Gastroesophageal sphincter (tissue), 3 donors: ENCODE data around the gene OCIAD2.

Experiments
- EP300 ChIP-seq: sonication (generic); formaldehyde crosslinking; IDR thresholded peaks from one replicate; pipeline ENCODE4 v1.6.1; 2017; ENCODE audit warnings: antibody characterized with exemption, mild to moderate bottlenecking
- TF ChIP-seq, protein P1 (sequence below), 4 experiments: fragments of 200-600 bp in 2 of 4; fragments of 450-650 bp in 2 of 4; sonication (generic) in 1 of 4; IDR thresholded peaks; one replicate each; pipeline ENCODE4 v1.5.1; 2017 to 2019; ENCODE audit warnings: antibody characterized with exemption in 4 of 4, mild to moderate bottlenecking in 2 of 4, moderate library complexity in 2 of 4

DNA sequence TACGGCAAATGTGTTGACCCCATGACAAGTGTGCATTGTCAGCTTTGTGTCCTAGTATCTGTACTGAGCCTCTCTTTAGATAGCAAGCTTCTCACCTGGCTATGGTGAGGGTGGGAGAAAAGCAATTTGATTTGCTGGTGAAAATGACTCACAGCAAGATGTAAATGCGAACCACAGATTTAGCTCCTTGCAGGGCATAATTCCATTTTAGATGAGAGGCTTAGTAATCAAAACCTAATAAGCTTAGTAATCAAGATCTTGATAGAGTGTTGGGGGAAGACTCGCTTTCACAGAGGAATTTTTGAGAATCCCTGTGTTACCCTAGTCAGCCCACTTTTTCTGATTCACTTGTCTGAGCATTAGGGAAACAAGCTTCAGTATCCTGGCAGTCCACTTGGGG, 7.7 kb upstream of the OCIAD2 start:
- TF ChIP-seq, protein P1, sequence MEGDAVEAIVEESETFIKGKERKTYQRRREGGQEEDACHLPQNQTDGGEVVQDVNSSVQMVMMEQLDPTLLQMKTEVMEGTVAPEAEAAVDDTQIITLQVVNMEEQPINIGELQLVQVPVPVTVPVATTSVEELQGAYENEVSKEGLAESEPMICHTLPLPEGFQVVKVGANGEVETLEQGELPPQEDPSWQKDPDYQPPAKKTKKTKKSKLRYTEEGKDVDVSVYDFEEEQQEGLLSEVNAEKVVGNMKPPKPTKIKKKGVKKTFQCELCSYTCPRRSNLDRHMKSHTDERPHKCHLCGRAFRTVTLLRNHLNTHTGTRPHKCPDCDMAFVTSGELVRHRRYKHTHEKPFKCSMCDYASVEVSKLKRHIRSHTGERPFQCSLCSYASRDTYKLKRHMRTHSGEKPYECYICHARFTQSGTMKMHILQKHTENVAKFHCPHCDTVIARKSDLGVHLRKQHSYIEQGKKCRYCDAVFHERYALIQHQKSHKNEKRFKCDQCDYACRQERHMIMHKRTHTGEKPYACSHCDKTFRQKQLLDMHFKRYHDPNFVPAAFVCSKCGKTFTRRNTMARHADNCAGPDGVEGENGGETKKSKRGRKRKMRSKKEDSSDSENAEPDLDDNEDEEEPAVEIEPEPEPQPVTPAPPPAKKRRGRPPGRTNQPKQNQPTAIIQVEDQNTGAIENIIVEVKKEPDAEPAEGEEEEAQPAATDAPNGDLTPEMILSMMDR (IDR thresholded peaks at IDR 0.05): no peak
- no peak for TF ChIP-seq EP300
